GM08714 (cell line): ENCODE data around the gene CANT1.
A peak's percentile ranks its signal among the peaks of the same experiment; 100 is the strongest.

Experiments
- H3K4me3 ChIP-seq: fragments of 200-500 bp; sonication (Bioruptor generic); 2 replicates; pipeline ENCODE4 v1.5.1; 2014; ENCODE audit warnings: mild to moderate bottlenecking, low read length, inconsistent platforms
- ZNF274 ChIP-seq: IDR thresholded peaks from 2 replicates; pipeline ENCODE4 v1.6.1; 2012; ENCODE audit warnings: mild to moderate bottlenecking, low read depth, low read length

CANT1 gene

GRCh38 chr17:79009397-79010303 is at the start of gene CANT1:
TSS of gene CANT1 (minus strand) at chr17:79009764. CDS start at chr17:78997622, 12,142 bp downstream.
- peak within 1 kb of the TSS; percentile 88 for H3K4me3 ChIP-seq
- TF ChIP-seq ZNF274 = no peak

- TF ChIP-seq ZNF274 = no peak
- no peak overlapping the region for H3K4me3 ChIP-seq
Observed at GRCh38 chr17:79057737-79058385, 48.3 kb upstream of the CANT1 start.

GRCh38 chr17:79055197-79055596 is 45.6 kb upstream of the CANT1 start:
- TF ChIP-seq ZNF274 = no peak
- H3K4me3 ChIP-seq = no peak overlapping the region

- no peak for TF ChIP-seq ZNF274
Observed at GRCh38 chr17:79054200-79054960, 44.8 kb upstream of the CANT1 start.

GRCh38 chr17:79053251-79053925 is 43.8 kb upstream of the CANT1 start:
- H3K4me3 ChIP-seq = no peak overlapping the region
- TF ChIP-seq ZNF274 = no peak

More at GRCh38 chr17:79054200-79054960, 44.8 kb upstream of the CANT1 start:
- no peak overlapping the region for H3K4me3 ChIP-seq

GRCh38 chr17:79052131-79052530 is 42.6 kb upstream of the CANT1 start:
- TF ChIP-seq ZNF274 = no peak
- H3K4me3 ChIP-seq = no peak overlapping the region

GRCh38 chr17:79051306-79051705 is 41.7 kb upstream of the CANT1 start:
- H3K4me3 ChIP-seq = no peak overlapping the region
- no peak for TF ChIP-seq ZNF274

GRCh38 chr17:79050551-79050950 is 41.0 kb upstream of the CANT1 start:
- no peak overlapping the region for H3K4me3 ChIP-seq
- no peak for TF ChIP-seq ZNF274

GRCh38 chr17:79049821-79050220 is 40.3 kb upstream of the CANT1 start:
- TF ChIP-seq ZNF274 = no peak
- no peak overlapping the region for H3K4me3 ChIP-seq

- no peak for TF ChIP-seq ZNF274
- H3K4me3 ChIP-seq = no peak overlapping the region
Observed at GRCh38 chr17:79048826-79049755, 39.5 kb upstream of the CANT1 start.

GRCh38 chr17:79047923-79048825 is 38.6 kb upstream of the CANT1 start:
- no peak for TF ChIP-seq ZNF274
- no peak overlapping the region for H3K4me3 ChIP-seq
